Renal cortex interstitium (tissue), 11 donors: ENCODE data around the gene KRTAP29-1. TPM values are rescaled to one million over a fixed set of nuclear protein-coding genes. Genes with fewer than 3 reads are reported as not detected.
A peak's percentile ranks its signal among the peaks of the same experiment; 100 is the strongest.

ENCODE experiments used
- DNase-seq, 11 donors: peaks; one replicate each; pipeline ENCODE4 v3.0.0-alpha.2; 2013; ENCODE audit warnings: low read depth in 9 of 11, low spot score in 4 of 11; ENCODE audit errors: extremely low read depth in 1 of 11
- polyA plus RNA-seq, 3 donors: library from polyadenylated mRNA; unstranded; fragments of 120-200 nt; gene quantifications; one replicate each; pipeline ENCODE4 v1.2.1, GENCODE V29; 2013; ENCODE audit not compliant: insufficient read length in 3 of 3

Gene KRTAP29-1
- polyA plus RNA-seq, 3 donors, result not detected

GRCh38 chr17:41331606-41332005 lies 29.0 kb upstream of the KRTAP29-1 start:
- DNase-seq, result no peak

- DNase-seq, result no peak
These were observed 26.8 kb upstream of the KRTAP29-1 start for GRCh38 chr17:41329279-41329948.

GRCh38 chr17:41328207-41328606 lies 25.6 kb upstream of the KRTAP29-1 start:
- no peak for DNase-seq

GRCh38 chr17:41327411-41328120 lies 24.9 kb upstream of the KRTAP29-1 start:
- DNase-seq, result no peak

GRCh38 chr17:41326173-41327145 lies 23.8 kb upstream of the KRTAP29-1 start:
- no peak for DNase-seq

GRCh38 chr17:41325611-41326010 lies 23.0 kb upstream of the KRTAP29-1 start:
- no peak for DNase-seq

- no peak for DNase-seq
These were observed 22.5 kb upstream of the KRTAP29-1 start for GRCh38 chr17:41325126-41325525.

GRCh38 chr17:41324180-41325075 lies 21.8 kb upstream of the KRTAP29-1 start:
- DNase-seq, result no peak

- DNase-seq, result no peak
These were observed 20.5 kb upstream of the KRTAP29-1 start for GRCh38 chr17:41322903-41323895.

- peak in 1 of 11 donors; percentile 45 for DNase-seq
These were observed 19.6 kb upstream of the KRTAP29-1 start for GRCh38 chr17:41322094-41322902.

- DNase-seq, result no peak
These were observed 15.6 kb upstream of the KRTAP29-1 start for GRCh38 chr17:41318231-41318630.

- DNase-seq, result no peak
These were observed 13.3 kb upstream of the KRTAP29-1 start for GRCh38 chr17:41315814-41316445.

GRCh38 chr17:41315204-41315794 lies 12.6 kb upstream of the KRTAP29-1 start, which contains the start of gene KRTAP17-1:
Gene KRTAP17-1 (minus strand): TSS chr17:41315710. CDS start chr17:41315650, 60 bp downstream.
- no peak for DNase-seq

- no peak for DNase-seq
These were observed 8.5 kb upstream of the KRTAP29-1 start for GRCh38 chr17:41311111-41311510.

GRCh38 chr17:41308918-41309359 lies 6.3 kb upstream of the KRTAP29-1 start, which contains the start of gene KRTAP16-1:
Gene KRTAP16-1 (minus strand): TSS chr17:41309309. CDS start chr17:41309253, 56 bp downstream.
- DNase-seq, result no peak
